ENCODE measurements around the gene IGSF9B.

The IGSF9B gene

DNA sequence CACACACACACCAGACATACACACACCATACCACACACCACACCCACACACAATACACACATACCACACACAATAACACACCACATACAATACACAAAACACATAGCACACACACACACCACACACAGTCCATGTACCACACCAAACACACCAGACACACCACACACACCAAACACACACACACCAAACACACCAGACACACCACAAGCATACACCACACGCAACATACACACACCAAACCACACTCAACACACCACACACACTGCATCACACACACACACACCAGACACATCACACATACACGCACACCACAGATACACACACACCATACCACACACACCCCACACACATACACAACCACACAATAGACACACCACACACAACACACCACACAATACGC, 54.8 kb downstream of the IGSF9B start:
- DNase-seq (ENCODE audit: low read depth, low spot score): no peak

DNA sequence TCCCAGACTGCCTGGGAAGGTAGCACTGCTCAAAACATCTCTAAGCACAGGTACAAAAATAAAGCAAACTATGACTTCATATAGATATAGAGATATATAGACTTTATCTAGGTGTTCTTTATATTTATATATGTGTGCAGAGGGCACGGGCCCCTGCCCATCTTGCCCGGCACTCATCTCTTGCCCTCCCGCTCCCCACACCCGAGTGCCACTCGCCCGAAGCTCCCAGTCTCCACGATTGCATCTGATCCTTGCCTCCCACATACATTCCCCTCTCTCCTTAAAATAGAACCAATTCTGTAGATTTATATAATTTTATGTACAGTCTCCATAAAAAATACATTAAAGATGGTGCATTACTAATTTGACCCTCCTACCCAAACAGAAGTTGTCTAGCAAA, 55.5 kb downstream of the IGSF9B start:
- DNase-seq (ENCODE audit: low read depth, low spot score): no peak

DNA sequence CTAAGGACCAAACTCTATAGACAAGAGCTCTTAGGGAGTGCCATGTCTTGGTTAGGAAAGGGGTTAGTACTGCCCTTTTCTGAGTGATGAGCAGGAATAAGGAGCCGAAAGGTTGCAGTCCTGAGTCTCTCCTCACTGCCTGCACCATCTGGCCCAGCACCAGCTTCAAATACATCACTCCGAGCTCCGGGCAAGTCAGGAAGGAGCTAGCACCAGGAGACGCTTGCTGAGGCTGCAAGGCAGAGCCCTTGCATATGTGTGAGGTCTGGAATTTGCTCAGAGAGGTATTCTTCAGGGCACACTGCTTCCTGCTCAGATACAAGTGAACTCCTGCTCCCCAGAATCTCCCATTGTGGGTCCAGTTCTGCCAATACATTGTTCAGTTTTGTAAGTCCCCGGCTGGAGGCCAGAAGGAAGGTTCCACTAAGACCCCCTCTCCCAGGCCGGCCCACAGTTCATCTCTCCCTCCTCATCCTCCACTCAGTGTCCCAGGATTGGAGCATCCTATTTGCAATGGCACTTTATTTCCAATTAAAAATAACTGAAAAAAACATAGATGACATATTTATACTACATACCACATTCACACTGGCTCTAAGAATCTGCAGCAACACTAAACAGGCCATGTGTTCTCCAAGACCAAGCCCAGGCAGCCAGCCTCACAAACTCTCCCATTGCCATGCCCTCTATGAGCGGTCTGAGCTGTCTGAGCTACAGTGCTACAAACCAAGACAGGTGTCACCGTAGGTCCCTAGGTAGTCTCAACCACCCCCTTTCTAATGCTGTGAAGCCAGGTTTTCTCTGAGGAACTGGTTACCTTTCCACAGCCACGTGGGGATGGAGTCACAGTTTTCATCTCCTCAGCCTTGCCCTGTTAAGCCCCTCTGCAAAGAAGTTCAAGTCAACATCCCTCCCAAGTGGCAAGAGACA, 56.3 kb downstream of the IGSF9B start:
- DNase-seq (ENCODE audit: low read depth, low spot score): no peak

DNA sequence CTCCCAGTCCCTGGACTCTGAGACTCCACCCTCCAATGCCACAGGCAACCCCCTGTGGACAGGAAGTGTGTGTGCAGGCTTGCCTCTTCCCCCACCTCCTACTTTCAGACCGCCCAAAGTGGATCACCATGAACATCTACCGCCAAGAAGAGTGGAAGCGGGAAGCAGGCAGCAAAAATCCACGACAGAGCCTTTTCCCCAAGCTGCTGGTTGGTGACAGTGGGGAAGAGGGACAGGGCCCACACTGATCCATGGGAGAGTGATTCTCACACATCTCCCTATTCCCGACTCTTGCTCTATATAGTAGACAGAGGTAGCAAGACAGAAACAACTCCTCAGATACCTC, 58.0 kb downstream of the IGSF9B start:
- no peak for DNase-seq (ENCODE audit: low read depth, low spot score)

DNA sequence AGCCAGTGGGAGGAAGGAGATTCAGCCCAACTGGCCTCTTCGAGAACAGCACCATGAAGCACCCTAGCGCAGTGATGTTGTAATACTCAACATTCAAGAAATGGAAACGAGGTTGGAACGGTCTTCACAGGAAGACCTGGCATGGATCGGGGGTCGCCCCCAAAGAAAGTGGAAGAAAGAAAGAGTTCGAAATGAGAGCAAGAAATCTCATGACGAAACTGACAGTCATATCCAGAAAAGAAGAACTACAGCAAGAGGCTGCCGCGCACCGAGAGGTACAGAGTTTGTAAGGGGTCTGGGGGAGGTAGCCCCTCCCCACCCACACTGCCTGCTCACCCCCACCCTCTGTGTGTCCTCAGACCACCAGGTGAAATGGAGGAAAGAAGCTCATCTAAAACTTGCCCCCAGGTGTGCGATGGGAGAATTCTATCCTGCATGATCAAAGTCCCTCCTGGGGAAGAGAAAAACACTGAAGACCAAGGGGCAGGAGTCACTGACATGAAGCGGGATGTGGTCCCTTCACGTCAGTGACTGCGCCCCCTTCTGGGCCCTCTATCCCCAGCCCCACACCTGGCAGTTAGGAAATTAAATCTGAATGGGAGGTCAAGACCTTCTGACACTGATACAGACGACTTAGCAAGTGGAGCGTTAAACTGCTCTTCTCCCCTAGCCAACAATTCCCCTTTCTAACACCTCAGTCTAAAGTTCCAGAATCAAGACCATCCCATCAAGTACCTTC, 58.6 kb downstream of the IGSF9B start:
- no peak for DNase-seq (ENCODE audit: low read depth, low spot score)

DNA sequence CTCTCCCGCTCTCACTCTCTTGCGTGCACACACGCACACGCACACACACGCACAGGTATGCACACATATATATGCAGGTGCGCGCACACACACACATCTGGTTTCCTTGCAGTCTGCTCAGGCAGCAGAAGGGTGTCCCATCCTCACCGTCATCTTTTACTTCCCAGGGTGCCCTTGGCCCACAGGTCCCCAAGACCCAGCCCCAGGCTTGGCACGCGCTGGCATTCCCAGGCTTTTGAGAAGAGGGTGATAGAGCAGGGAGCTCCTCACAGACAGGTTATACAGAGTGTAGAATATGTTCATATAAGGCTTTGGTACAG, 59.5 kb downstream of the IGSF9B start:
- DNase-seq (ENCODE audit: low read depth, low spot score): no peak

DNA sequence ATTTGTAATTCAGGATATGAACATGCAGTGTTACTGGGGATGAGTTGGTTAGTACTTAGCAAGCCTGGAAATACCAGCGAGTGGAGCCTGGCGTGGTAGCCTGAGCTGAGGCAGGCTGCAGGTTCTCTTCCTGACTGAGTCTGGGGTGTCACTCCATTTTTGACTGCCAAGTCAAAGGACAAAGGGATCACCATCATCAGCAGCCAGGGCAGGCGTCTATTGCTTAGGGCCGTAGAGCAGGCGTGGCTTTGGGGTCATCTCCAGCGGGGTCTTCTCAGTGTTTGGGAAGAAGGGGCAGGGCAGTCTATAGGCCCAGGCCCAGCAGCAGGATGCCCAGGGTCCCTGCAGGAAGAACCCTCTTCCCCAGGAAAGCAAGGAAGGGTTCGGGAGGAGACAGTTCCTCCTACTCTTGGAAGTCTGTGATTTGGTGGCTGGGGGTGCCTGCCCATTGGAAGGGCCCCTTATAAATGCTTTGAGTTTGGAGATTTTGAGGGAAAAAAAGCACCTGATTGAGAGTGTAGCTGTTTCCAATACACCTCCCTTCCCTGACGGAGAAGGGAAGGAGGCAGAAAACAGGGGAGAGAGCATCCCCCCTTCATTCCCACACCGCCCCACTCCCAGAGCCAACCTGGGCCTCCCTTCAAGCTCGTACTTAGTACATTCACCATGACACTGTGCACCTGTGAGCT, 60.0 kb downstream of the IGSF9B start:
- no peak for DNase-seq (ENCODE audit: low read depth, low spot score)

DNA sequence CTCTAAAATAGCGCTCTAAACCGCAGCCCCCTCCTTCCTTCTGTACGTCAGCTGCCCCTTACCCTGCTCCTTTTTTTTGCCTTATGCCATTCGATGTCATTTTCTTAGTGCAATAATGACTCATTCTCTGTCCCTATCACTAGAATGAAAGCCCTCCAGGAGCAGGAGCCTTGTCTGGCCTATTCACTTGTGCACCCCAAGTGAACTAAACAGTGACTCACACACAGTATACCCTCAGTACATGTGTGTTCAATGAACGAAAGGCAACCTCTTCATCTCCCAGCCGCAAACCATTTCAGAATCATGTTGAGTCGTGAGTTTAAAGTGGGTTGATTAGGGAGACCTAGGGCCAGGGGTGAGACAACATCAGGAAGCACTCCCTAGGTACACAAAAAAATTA, 60.7 kb downstream of the IGSF9B start:
- DNase-seq (ENCODE audit: low read depth, low spot score): peak; percentile 34

DNA sequence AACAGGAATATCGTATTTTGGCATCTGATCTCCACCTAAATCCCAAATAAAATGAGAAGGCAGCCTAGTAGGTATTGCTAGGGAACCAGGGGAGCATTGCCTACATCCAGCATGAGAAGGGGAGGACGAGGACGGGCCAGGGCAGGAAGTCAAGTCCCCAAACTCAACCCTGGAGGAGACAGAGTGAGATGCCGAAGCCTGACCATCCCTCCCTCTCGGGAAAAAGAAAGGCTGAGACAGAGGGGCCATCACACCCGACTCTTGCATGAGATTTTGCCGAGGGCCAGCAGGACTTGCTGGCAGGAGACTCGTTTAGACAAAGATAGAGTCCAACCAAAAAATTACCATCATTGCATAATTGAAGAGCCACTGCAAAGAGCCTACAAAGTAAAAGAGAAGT, 61.2 kb downstream of the IGSF9B start:
- no peak for DNase-seq (ENCODE audit: low read depth, low spot score)

DNA sequence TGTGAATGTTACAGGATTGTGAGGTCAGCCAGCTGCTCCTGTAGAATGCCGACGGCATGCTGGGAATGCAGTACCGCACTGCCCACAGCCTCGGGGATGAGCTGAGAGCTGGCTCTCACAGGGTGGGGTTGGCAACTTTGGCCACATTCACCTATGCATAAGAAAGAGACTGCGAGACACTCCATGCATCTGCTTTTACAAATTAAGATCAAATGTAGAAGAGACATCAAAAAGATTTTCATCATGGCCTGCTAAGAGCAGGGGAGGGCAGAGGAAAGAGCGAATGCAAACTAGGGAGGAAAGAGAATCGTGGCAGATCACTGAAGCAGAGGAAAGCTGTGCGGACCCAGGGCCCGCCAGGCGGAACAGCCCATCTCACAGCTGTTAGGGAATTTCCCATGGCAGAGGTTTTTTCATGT, 61.7 kb downstream of the IGSF9B start:
- DNase-seq (ENCODE audit: low read depth, low spot score): peak; percentile 67

DNA sequence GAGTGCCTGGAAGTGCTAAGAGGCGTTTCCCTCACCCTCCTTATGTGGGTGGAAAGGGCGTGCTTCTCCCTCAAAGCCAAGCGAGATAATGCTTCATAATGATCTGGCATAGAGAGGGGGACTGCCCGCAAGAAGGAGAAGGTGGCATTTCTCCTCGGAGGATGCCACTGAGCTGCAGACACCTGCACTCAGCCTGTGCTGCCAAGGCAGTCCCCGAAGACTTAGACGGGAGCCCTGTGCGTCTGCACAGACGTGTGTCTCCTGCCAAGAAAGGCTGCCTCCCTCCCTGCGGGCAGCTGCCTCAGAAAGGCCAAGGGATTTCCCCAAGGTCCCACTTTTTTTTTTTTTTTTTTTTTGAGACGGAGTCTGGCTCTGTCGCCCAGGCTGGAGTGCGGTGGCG, 63.4 kb downstream of the IGSF9B start:
- no peak for DNase-seq (ENCODE audit: low read depth, low spot score)

DNA sequence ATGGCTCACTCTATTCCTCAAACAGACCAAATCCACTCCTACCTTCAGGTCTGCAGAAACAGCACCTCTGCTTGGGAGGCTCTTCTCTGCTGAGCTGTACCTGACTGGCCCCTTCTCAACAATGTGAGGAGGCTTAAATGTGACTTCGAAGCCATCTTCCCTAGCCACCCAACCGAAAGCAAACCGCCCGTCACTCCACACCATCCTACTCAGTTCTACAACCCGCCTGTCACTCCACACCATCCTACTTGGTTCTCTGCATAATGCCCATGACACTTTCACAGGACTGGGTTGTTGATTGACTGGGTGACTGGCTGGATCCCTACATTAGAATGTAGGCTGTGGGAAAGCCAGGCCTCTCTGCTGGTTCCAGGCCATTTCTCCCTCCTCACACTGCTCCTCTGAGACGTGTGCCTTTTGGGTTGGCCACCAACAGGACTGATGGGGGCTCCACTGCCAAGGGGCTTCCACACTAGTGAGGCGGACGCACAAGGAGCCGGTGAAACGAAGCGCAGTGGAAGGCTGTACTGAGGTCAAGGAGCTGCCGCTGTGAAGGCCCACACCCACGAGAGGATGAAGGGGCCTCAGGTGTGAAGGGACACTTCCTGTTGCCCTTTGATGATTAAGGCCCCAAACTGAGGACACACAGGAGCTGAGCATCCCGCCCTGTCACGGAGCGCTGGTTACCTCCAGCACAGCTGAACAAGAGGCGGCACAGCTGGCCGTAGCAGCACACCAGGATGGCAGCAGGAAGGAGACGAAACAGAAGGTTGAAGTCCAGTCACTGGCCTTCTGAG, 64.0 kb downstream of the IGSF9B start:
- no peak for DNase-seq (ENCODE audit: low read depth, low spot score)

DNA sequence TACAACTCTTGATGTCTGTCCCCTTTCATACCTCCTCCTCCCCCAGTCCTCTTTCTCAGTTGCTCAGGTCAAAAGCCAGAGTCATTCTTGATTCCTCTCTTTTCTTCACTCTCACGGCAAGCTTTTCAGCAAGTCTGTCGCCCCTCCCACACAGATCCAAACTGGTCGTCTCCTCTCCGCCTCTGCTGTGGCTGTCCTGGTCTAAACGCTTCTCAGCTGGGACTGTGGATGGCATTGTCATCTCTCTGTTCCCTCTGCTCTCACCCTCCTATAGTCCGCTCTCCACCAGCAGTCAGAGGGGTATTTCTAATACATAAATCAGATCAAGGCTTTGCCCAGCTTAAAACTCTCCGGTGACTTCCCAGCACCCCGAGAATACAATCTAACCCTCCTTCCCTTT, 64.6 kb downstream of the IGSF9B start:
- no peak for DNase-seq (ENCODE audit: low read depth, low spot score)

DNA sequence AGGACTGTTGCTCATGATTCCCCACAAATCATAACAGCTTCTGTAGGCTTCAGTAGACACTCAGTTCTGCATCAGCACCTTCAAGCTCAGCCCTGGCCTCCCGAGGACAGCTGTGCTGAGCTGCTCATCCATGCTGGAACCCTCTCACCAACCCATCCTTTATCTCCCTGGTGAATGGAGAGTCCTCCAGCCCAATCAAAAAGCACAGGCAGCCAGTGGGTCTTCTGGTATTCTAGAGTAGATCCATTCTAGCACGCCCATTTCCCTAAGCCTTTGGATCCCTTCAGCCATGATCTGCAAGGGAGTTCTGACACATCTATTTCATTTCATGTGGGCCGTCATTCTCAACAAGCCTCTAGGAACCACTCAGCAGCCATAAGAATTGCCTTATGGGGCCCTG, 66.9 kb downstream of the IGSF9B start:
- no peak for DNase-seq (ENCODE audit: low read depth, low spot score)

DNA sequence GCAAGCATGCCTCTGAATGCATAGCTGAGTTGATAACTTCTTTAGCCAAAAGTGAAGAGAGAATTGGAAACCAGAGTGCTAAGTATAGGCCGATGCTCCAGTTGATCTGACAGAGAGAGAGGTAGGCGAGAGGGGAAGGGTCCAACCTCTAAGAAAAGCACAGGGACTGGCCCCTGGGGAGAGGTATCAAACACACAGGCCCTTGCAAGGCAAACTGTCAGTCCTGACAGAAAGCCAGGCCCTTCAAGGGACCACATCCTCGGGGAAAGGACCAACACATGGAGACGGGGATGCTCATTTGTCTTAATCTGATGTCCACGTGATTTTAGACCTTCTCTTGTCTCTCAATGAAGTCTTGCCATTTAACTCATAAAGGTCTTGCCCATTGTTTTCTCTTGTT, 67.6 kb downstream of the IGSF9B start:
- DNase-seq (ENCODE audit: low read depth, low spot score): no peak

DNA sequence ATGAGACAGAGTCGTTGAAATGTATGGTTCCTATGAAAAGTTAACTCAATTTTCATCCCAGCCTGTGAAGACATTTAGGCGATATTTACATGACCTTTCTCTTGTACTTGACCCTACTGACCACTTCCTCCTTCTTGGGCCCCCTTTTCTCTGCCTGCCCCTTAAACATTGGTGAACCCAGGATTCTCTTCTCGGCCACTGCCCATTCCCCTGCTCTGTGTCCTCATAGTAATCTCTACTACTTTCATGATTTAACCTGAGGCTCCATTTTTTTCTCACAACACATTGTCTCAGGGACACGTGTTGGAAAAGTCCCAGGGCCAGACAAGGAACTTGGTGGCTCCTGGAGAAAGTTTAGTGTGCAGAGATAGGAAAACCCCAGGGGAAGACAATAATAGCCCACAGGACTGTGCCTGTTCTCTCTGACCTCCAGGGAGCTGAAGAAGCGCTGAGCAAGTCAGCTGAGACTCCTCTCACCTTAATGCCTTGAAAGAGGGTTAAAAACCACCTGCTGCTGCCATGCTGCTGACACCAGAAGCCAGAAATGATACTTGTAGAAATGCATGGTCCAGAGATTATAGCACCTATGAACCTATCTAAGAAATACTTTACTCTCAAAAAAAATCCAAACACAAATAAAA, 69.0 kb downstream of the IGSF9B start:
- no peak for DNase-seq (ENCODE audit: low read depth, low spot score)

DNA sequence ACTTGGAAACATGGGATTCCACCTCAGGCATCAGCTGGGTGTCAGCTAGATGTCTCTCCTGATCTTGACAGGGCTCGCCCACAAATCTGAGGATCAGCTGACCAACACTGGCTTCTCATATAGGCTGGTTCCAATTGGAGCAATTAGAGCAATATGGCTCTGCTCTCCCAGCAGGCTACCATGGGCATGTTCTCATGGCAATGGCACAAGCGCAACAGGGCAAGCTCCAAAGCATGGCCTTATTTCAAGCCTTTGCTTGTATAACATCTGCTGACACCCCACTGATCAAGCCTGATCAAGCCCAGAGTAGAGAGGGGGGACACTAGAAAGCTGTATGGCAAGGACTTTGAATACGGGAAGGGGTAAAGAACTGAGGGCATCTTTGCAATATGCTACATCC, 70.7 kb downstream of the IGSF9B start:
- no peak for DNase-seq (ENCODE audit: low read depth, low spot score)

DNA sequence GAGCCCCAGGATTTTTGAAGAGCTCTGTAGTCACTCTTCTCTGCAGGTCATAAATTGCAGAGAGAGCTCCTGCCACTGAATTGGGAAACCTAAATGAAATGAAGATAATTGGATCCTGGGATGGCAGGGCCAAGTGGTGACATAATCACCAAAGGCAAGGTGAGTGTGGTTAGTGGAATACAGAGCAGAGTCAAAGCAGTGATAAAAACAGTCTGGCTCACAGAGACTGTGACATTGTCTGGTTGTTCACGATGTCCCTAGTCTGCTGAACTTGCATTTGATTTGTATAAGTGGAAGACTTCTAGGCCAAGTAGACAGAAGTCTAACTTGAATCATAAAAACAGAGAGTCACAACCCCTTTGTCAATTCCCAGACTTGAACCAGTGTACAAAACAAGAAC, 84.6 kb downstream of the IGSF9B start:
- DNase-seq (ENCODE audit: low read depth, low spot score): no peak

DNA sequence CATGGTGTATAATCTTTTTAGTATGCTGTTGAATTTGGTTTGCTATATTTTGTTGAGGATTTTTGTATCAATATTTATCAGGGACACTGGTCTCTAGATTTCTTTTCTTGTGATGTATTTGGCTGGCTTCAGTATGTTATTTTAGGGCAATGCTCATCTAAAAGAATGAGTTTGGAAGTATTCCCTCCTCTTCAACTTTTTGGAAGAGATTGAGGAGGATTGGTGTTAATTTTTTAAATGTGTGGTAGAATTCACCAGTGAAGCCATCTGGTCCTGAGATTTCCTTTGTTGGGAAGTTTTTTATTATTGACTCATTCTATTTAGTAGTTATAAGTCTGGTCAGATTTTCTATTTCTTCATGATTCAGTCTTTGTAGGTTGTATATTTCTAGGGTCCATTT, 89.3 kb downstream of the IGSF9B start:
- DNase-seq (ENCODE audit: low read depth, low spot score): no peak

DNA sequence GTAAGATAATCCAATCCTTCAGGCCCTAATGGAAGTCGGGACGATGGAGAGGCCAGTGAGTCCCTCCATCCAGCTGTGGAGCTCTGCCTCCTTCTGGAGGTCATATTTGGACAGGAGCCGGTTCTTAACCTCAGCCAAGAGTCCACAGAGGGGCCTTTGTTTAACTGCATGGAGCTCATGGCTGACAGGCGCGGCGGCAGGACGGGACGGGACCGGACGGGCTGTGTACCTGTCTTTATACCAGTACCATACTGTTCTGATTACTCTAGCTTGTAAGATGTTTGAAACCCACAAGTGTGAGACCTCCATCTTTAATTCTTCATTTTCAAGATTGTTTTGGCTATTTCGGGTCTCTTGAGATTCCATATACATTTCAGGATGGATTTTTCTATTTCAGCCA, 91.3 kb downstream of the IGSF9B start:
- no peak for DNase-seq (ENCODE audit: low read depth, low spot score)

DNA sequence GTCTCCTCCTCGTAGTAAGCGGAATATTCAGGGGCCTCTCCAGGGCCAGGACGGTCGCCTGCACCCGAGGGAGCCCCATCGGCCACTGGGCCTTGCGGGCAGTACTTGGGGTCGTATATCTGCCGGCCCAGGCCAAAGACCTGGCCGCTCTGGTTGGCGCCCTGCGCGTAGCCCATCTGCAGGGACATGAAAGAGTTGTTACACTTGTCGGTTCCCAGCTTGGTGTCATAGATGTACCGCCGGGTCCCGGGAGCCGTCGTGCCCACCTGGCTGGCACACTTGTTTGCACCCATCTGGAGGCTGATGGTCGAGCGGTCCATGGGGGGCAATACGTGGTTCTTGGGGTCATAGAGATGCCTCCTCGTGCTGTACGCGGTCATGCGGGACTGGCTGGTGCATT, 92.0 kb downstream of the IGSF9B start:
- no peak for DNase-seq (ENCODE audit: low read depth, low spot score)

Data from astrocyte of the hippocampus (primary cell).